HG03280 (cell line): ENCODE data around the gene MEGF6.

Experiments
- ATAC-seq: cut with Tn5 transposase; IDR thresholded peaks from one replicate; pipeline ENCODE4 v1.9.1; 2021; ENCODE audit warnings: mild to moderate bottlenecking, moderate library complexity; ENCODE audit not compliant: unreplicated experiment

The MEGF6 gene

DNA sequence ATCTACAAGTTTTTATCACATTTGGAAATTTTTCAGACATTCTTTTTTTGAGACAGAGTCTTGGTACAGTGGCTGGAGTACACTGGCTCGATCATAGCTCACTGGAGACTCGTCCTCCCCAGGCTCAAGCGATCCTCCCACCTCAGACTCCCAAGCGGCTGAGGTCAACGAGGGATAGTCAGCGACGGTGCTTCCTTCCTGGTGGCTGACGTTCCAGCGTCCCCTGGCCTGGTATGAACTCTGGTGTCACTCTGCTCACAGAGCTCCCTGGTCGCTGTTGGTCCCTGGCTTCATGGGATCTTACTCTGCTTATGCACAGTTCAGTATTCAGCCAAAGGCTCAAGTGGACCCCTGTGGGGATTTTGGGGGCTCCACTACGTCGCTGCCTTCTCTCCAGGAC lies 160.3 kb downstream of the MEGF6 start:
- ATAC-seq: no peak

DNA sequence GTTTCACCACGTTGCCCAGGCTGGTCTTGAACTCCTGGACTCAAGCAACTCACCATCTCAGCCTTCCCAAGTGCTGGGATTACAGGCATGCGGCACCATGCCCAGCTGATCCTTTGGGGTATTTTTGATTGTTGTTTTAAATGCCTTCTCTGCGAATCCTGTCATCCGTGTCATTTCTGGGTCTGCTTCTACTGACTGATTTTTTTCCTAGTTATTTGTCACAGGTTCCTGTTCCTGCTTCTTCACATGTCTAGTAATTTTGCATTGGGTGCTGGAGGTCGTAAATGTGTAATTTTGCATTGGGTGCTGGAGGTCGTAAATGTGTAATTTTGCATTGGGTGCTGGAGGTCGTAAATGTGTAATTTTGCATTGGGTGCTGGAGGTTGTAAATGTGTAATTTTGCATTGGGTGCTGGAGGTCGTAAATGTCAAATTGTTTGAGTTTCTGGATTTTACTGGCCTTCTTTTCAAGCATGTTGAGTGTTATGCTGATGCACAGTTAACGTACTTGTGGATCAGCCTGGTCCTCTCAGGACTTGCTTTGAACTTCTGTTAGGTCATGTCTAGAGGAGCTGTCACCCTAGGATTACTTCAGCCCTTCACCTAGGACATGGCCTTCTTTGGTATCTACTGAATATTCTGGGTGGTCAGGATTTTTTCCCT lies 161.0 kb downstream of the MEGF6 start:
- ATAC-seq: no peak

DNA sequence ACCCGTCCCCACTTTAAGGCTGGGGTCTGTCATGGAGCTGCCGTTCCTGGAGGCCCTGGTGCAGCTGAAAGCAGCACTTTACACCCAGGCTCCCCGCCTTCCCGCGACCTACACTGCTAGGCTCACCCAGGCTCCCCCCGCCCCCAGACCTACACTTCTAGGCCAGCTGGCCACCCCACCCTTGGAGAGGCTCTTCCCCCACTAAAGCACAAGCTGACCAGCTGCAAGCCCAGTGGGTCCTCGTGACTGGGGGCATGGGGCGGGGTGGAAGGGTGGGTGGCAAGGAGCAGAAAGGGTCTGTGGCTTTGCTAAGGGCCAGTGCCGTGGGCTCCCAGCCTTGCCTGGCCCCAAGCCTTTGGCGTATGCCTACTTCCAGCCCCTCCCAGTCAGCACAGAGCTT lies 166.6 kb downstream of the MEGF6 start:
- no peak for ATAC-seq

DNA sequence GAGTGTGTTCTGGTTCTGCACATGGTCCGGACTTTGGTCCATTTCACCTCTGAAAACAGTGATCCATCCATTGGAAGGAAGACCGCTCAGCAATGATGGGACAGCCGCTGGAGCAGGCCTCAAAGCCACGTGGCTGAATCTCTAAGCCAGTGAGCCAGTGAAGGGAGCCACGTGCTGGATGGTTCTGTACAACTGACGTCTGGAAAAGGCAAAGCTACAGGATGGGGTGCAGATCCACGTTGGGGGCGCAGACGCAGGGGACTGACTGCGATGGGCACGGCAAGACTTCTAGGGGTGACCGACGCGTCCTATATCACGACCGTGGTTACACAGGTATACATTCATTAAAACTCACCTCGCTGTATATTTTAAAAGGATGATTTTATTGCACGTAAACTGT lies 167.0 kb downstream of the MEGF6 start:
- ATAC-seq: no peak

DNA sequence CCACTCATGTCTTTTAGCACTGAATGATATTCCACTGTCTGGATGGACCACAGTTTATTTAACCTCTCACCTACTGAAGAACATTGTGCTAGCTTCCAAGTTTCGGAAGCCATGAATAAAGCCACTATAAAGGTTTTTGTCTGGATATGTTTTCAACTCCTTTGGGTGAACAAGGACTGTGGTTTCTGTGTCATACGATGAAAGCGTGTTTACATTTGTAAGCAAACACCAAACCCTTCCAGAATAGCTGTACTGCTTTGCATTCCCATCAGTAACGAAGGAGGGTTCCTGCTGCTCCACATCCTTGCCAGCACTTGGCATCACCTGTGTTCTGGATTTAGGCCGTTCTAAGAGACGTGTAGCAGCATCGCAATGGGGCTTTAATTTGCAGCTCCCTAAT lies 167.5 kb downstream of the MEGF6 start:
- no peak for ATAC-seq

DNA sequence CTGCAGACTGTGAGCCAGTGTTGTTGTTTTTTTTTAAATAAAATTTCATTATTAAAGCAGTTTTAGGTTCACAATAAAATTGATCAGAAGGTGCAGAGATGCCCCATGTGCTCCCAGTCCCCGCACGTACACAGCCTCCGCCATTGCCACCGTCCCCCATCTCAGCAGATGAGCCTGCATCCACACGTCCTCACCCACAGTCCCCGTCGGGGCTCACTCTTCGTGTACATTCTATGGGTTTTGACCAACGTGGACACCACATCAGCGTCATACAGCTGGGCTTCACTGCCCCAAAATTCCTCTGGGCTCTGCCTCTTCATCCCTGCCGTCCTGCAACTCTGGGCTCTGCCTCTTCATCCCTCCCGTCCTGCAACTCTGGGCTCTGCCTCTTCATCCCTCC lies 168.4 kb downstream of the MEGF6 start:
- ATAC-seq: no peak

DNA sequence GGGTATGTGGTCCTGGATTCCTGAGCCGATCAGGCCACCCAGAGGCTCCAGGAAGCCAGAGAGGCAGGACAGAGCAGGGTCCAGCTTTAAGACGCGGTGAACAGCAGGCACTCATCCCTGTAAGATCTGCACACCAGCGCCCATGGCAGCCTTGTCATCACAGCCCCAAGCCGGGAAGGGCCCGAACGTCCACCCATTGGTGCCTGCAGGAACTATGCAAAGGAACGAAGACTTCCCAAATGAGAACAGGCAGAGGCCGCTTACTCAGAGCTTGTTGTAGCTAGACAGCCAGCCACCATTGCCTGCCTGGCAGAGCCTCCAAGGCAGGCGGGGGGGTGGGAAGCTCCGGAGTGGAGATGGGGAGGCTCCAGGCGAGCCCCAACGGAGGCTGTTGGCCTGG lies 169.0 kb downstream of the MEGF6 start:
- no peak for ATAC-seq

DNA sequence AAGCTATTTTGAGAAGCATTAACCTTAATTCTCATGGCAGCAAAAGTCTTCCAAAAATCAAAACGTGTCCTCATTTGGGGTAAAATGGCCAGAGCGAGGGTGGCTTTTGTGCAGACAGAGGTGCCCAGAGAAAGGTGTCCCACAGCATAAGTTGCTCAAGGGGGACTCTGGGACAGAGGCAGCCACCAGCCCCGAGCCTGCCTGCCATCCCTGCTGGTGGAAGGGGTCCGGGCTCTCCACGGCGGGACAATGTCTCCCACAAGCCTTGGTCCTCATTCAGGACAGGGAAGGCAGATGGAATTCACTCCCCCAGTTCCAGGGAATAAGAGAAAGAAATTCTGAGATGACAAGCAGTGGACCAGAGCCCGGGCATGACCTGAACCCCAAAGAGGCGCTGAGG lies 169.4 kb downstream of the MEGF6 start:
- no peak for ATAC-seq

DNA sequence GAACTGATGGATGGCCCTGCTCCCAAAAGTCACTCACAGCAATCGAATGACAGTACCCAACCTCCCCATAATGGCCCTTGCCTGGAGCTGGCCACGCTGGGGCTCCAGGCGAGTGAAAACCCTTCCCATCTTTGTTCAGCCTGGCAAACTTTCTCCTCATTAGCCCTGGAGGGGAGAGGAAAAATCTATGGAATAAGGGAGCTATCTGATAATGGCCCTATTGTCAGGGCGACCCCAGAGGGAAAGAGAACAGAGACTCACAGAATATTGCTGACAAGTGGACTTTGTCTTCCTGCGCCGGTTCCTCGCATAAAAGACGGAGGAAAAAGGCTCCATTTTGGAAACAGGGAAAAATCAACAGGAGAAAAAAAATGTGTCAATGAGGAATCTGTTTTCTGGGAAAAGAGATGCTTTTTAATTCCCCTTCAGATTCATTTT lies 169.9 kb downstream of the MEGF6 start:
- ATAC-seq: no peak

DNA sequence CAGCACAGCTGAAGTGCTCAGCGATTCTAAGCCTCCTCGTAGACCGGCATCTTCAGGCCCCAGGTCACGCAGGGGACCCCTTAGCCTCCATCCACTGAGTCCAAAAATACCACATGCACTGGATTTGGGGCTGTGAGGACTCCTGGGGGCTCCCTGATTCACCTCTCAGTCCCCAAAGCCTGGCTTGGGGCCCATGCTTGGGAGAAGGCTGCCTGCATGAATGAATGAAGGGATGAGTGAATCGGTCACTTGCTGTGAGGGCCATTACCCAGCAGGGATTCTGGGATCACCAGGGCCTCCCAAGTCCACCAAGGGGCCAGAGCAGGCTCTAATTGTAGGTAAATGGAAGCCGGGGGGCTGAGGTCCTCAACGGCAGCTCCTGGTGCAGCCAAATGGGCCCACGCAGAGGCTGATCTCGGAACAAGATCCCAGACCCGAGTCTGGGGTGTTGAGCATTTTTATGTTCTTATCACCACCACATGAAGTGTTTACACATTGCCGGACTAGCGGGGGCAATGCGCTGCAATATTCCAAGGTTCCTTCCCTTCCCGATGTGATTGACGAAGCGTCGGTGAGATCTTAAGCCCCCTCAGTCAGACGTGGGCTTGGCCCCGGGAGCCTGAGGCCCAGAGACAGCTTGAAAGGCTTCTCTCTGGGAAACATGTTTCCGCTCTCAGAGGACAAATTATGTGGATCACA lies 170.4 kb downstream of the MEGF6 start:
- no peak for ATAC-seq

DNA sequence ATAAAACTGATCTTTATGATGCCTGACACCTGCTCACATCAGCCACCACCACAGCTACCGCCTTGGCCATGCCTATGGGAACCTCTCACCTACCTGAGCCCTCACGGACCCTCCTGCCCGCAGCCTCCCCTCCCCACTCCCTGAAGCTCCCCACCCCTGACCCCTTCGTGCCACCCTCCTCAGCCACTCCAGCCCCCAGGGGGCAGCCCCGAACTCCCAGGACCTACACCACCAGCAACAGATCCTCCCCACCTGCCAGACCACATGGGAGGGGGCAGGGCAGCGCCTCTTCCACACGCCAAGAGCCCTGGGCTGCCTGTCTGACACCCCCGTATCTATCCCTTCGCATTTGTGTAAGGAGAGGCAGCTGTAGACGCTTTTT lies 171.0 kb downstream of the MEGF6 start:
- no peak for ATAC-seq
